Measurements from ENCODE around the gene RABGAP1L. TPM values are rescaled to one million over a fixed set of nuclear protein-coding genes. Genes with fewer than 3 reads are reported as not detected.
A peak's percentile ranks its signal among the peaks of the same experiment; 100 is the strongest.

The RABGAP1L gene
- total and polyA plus RNA-seq, 10 of the 15 experiments (the other 5 are each of a cell fraction or from before 2014, with no cell fraction given) = 5.8 to 194 (median 113) TPM

DNA sequence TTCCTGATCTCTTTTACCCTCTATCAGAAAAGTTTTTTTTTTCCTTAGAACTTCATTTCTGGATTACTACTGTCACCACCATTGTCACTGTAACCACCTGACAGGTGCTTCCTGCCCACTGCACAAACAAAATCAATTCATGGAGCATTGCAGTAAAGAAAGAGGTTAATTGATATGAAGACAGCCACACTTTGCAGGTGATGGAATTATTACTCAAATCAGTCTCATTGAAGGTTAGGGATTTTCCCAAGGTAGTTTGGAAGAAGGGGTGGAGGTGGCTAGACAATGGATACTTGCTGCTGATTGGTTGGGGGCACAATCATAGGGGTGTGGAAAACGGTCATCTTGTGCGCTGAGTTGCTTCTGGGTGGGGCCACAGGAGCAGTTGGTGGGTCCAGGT is 609.6 kb downstream of the RABGAP1L start:
- TF ChIP-seq SREBF1 (IDR thresholded peaks at IDR 0.05; ENCODE audit: low read length) (no peak), SPI1 (IDR thresholded peaks at IDR 0.05; ENCODE audit: borderline replicate concordance, insufficient read depth, low read depth, low read length) (no peak), JUNB (IDR thresholded peaks at IDR 0.05) (peak; percentile 18; the same call in 1 of the 2 replicates), RUNX3 (IDR thresholded peaks at IDR 0.05; ENCODE audit: low read length) (peak; percentile 28; the same call in 1 of the 2 replicates)
- DNase-seq (ENCODE audit: low read depth, low spot score) = no peak
- Histone ChIP-seq H2AFZ (ENCODE audit: control insufficient read depth, low read depth, low read length) (no peak overlapping the region), H3K4me1 (ENCODE audit: control insufficient read depth, insufficient read depth, low read length) (no peaks in the 10 kb centered on the region), H3K36me3 (ENCODE audit: control insufficient read depth in 2 of 2, insufficient read depth in 2 of 2, low read length in 1 of 2) (no peaks in the 10 kb centered on the region), H3K9ac (ENCODE audit: control insufficient read depth, insufficient read depth, low read length) (no peak overlapping the region), H3K79me2 (ENCODE audit: control insufficient read depth, insufficient read depth, low read length) (no peaks in the 10 kb centered on the region), H3K4me3 (no peak overlapping the region), H3K27me3 (replicated peaks in 1 of 2; ENCODE audit: control insufficient read depth in 2 of 2, insufficient read depth in 2 of 2, low read length in 1 of 2) (no peaks in the 10 kb centered on the region), H4K20me1 (ENCODE audit: control insufficient read depth, insufficient read depth) (no peaks in the 10 kb centered on the region), H3K9me3 (replicated peaks; ENCODE audit: control insufficient read depth, insufficient read depth, low read length) (no peaks in the 10 kb centered on the region), H3K27ac (ENCODE audit: control insufficient read depth, insufficient read depth) (no peak overlapping the region), H3K4me2 (ENCODE audit: control insufficient read depth, insufficient read depth) (no peak overlapping the region)
- POLR2A ChIA-PET = no interaction called here
- no peak for FAIRE-seq
- ATAC-seq = no peak
- SMC1A ChIA-PET (ENCODE audit: uncharacterized antibody, unreplicated experiment) = interaction anchor here (0.7 to 1.3 kb wide), 4 partner anchors 209 to 356 kb away, joined by 3 to 7 read pairs (median 4); no protein-coding TSS in a partner anchor
- intact Hi-C loops (cut with micrococcal nuclease; ENCODE audit: unreplicated experiment) = no loop called here
- WGBS (ENCODE audit: insufficient coverage, insufficient replicate concordance, low lambda C conversion rate, missing lambda C conversion rate) = 89% methylated on average over 2 of the region's 2 CpGs
- no TSS peak for BruUV-seq (replicated peaks)
- RAD21 ChIA-PET (ENCODE audit: unreplicated experiment) = no interaction called here
- in situ Hi-C loops (cut with MboI) = no loop called here
- CTCF ChIA-PET = interaction anchor here (0.7 to 3.6 kb wide), 5 partner anchors 107 to 229 kb away, joined by 3 to 32 read pairs (median 4); partner anchors contain the start of gene CACYBP

DNA sequence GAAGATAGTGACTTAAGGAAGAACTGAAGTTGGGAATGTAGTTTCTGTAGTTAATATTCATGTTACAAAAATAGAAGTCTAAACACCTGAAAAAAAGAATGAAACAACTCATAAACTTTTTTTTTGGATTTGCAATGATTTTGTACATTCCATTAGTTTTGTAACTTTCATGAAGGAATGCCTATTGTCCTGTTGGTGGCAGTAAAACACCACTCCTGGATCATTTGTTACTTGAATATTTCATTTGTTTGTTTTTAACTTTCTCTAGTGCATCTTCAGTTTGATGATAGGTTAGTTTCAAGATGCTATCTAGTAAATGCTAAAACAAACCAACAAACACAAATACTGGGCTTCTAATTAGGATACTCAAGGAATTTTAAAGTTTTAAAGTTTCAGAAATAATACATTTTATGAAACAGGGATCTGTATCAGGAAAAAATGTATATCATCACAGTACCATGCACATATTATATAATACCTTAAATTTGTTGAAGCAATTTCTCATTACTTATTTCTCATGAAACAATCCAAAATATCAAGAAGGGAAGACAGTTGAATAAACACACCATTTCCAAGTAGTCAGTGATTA is 610.7 kb downstream of the RABGAP1L start:
- H2AFZ ChIP-seq (ENCODE audit: control insufficient read depth, low read depth, low read length) = no peak overlapping the region
- in situ Hi-C loops (cut with MboI) = loop anchor here (5.0 kb wide), 2 partner anchors 227 to 357 kb away; partner anchors contain the start of gene CACYBP

More for the DNA sequence above, 610.7 kb downstream of the RABGAP1L start:
- Histone ChIP-seq H3K27ac (ENCODE audit: control insufficient read depth, insufficient read depth) (no peak overlapping the region), H3K36me3 (ENCODE audit: control insufficient read depth in 2 of 2, insufficient read depth in 2 of 2, low read length in 1 of 2) (no peaks in the 10 kb centered on the region), H3K4me3 (no peak overlapping the region), H3K4me1 (ENCODE audit: control insufficient read depth, insufficient read depth, low read length) (no peaks in the 10 kb centered on the region), H4K20me1 (ENCODE audit: control insufficient read depth, insufficient read depth) (no peaks in the 10 kb centered on the region), H3K27me3 (replicated peaks in 1 of 2; ENCODE audit: control insufficient read depth in 2 of 2, insufficient read depth in 2 of 2, low read length in 1 of 2) (no peaks in the 10 kb centered on the region), H3K79me2 (ENCODE audit: control insufficient read depth, insufficient read depth, low read length) (no peaks in the 10 kb centered on the region), H3K9ac (ENCODE audit: control insufficient read depth, insufficient read depth, low read length) (no peak overlapping the region), H3K4me2 (ENCODE audit: control insufficient read depth, insufficient read depth) (no peak overlapping the region), H3K9me3 (replicated peaks; ENCODE audit: control insufficient read depth, insufficient read depth, low read length) (no peaks in the 10 kb centered on the region)
- ChIA-PET RAD21 (ENCODE audit: unreplicated experiment) (interaction anchor here (0.7 to 2.5 kb wide), 6 partner anchors 205 to 355 kb away, joined by 3 to 14 read pairs (median 6); no protein-coding TSS in a partner anchor), SMC1A (ENCODE audit: uncharacterized antibody, unreplicated experiment) (interaction anchor here (0.6 to 2.0 kb wide), 13 partner anchors 154 to 376 kb away, joined by 3 to 16 read pairs (median 3); no protein-coding TSS in a partner anchor), POLR2A (interaction anchor here (1.0 kb wide), 1 partner anchor 230 kb away, joined by 3 read pairs; the partner anchor contains the start of gene CACYBP), CTCF (interaction anchor here (0.7 to 3.6 kb wide), 21 partner anchors 54 to 385 kb away, joined by 3 to 32 read pairs (median 3); partner anchors contain the start of genes CACYBP and MRPS14)
- no TSS peak for BruUV-seq (replicated peaks)
- ATAC-seq (peak; percentile 71), FAIRE-seq (no peak), DNase-seq (ENCODE audit: low read depth, low spot score) (peak; percentile 17)
- peak; percentile 54 to 80 (median 61) for TF ChIP-seq CTCF (IDR thresholded peaks at IDR 0.05 in 2 of 3, conservative IDR thresholded peaks at IDR 0.05 in 1 of 3; ENCODE audit: control insufficient read depth in 2 of 3, extremely low read depth in 1 of 3, insufficient read depth in 1 of 3, low read depth in 3 of 3, low read length in 3 of 3)
- TF ChIP-seq LARP7 (IDR thresholded peaks at IDR 0.05) = no peak
- TF ChIP-seq SMC3 (IDR thresholded peaks at IDR 0.05; ENCODE audit: borderline replicate concordance, low read length) = peak; percentile 76
- TF ChIP-seq ZNF207 (IDR thresholded peaks at IDR 0.05; ENCODE audit: borderline replicate concordance) = no peak
- TF ChIP-seq RAD21 (IDR thresholded peaks at IDR 0.05; ENCODE audit: insufficient read depth, low read depth, low read length) = peak; percentile 82
- TF ChIP-seq RB1 (IDR thresholded peaks at IDR 0.05; ENCODE audit: borderline replicate concordance) = 0 out of 2 replicates have a peak, but pooled peaks have one; percentile 24
- intact Hi-C loops (cut with micrococcal nuclease; ENCODE audit: unreplicated experiment) = loop anchor here (1.0 to 5.0 kb wide), 4 partner anchors 112 to 357 kb away; no protein-coding TSS in a partner anchor

Measured in GM12878 (cell line).